BJ (cell line): ENCODE measurements around the gene TM9SF1. TPM values are rescaled to one million over a fixed set of nuclear protein-coding genes. Genes with fewer than 3 reads are reported as not detected.

Experiments used
- CTCF ChIA-PET: fragments of 350-600 bp; formaldehyde crosslinking; extraction: SDS; loops from one replicate; lab custom pipeline; 2021; ENCODE audit warnings: antibody characterized with exemption, inconsistent platforms; lab: Yijun Ruan, JAX
- POLR2A ChIA-PET: fragments of 300-600 bp; sonication (Branson Sonifier 250); formaldehyde crosslinking; extraction: SDS; loops from one replicate; lab custom pipeline; 2021; ENCODE audit warnings: antibody characterized with exemption; lab: Charles Lee
- DNase-seq: peaks from one replicate; pipeline ENCODE4 v3.0.0-alpha.2; 2011; ENCODE audit warnings: low read depth
- H3K27me3 ChIP-seq: 2 replicates; pipeline ENCODE4 v1.6.0; 2011; ENCODE audit warnings: low read length; ENCODE audit not compliant: control insufficient read depth, insufficient read depth
- H3K36me3 ChIP-seq: 2 replicates; pipeline ENCODE4 v1.5.1; 2011; ENCODE audit warnings: low read length; ENCODE audit not compliant: control insufficient read depth, insufficient read depth
- H3K4me3 ChIP-seq: 2 replicates; pipeline ENCODE4 v1.5.1; 2011; ENCODE audit warnings: low read depth, mild to moderate bottlenecking, control low read depth, low read length
- CTCF ChIP-seq: IDR thresholded peaks from 2 replicates; pipeline ENCODE4 v1.5.1; 2011; ENCODE audit warnings: low read depth, mild to moderate bottlenecking, control low read depth, inconsistent platforms, low read length, moderate library complexity; ENCODE audit not compliant: insufficient read depth
- polyA plus RNA-seq: library from polyadenylated mRNA; depleted of rRNA; stranded (reverse); fragments of >200 nt; gene quantifications from 2 replicates; pipeline ENCODE4 v1.2.3, GENCODE V29; 2011

The TM9SF1 gene
- polyA plus RNA-seq, 1 experiment: 59.2 TPM

GRCh38 chr14:24177041-24177825 lies 18.0 kb downstream of the TM9SF1 start:
- no peaks in the 10 kb centered on the region for H3K27me3 ChIP-seq
- no peak for TF ChIP-seq CTCF
- ChIA-PET POLR2A (no interaction called here), CTCF (interaction anchor here (0.9 to 1.1 kb wide), 2 partner anchors 16 to 130 kb away, joined by 3 to 4 read pairs; partner anchors contain the start of gene IRF9)
- H3K4me3 ChIP-seq: no peak overlapping the region
- H3K36me3 ChIP-seq: peaks cover 43% of the 10 kb centered on the region
- DNase-seq: no peak

- DNase-seq: no peak
- Histone ChIP-seq H3K4me3 (no peak overlapping the region), H3K27me3 (no peaks in the 10 kb centered on the region), H3K36me3 (peaks cover 41% of the 10 kb centered on the region)
- ChIA-PET POLR2A (interaction anchor here (0.6 kb wide), 1 partner anchor 1205 kb away, joined by 6 read pairs; no protein-coding TSS in a partner anchor), CTCF (interaction anchor here (1.1 to 1.6 kb wide), 2 partner anchors 15 to 131 kb away, joined by 4 to 5 read pairs; partner anchors contain the start of gene IRF9)
- no peak for TF ChIP-seq CTCF
These were observed 18.6 kb downstream of the TM9SF1 start for GRCh38 chr14:24176599-24176998.

GRCh38 chr14:24172871-24173281 lies 22.4 kb downstream of the TM9SF1 start:
- ChIA-PET CTCF (interaction anchor here (3.1 kb wide), 1 partner anchor 11 kb away, joined by 12 read pairs; the partner anchor contains the start of gene IRF9), POLR2A (no interaction called here)
- no peak for DNase-seq
- no peak overlapping the region for H3K4me3 ChIP-seq
- TF ChIP-seq CTCF: no peak
- H3K36me3 ChIP-seq: peaks cover 22% of the 10 kb centered on the region
- no peaks in the 10 kb centered on the region for H3K27me3 ChIP-seq

- TF ChIP-seq CTCF: no peak
- H3K36me3 ChIP-seq: peaks cover 21% of the 10 kb centered on the region
- no peak overlapping the region for H3K4me3 ChIP-seq
- POLR2A ChIA-PET: no interaction called here
- CTCF ChIA-PET: interaction anchor here (3.1 kb wide), 1 partner anchor 11 kb away, joined by 12 read pairs; the partner anchor contains the start of gene IRF9
- DNase-seq: no peak
- H3K27me3 ChIP-seq: no peaks in the 10 kb centered on the region
These were observed 22.9 kb downstream of the TM9SF1 start for GRCh38 chr14:24172261-24172860.
